ENCODE results near the gene SLC41A1. TPM values are rescaled to one million over a fixed set of nuclear protein-coding genes. Genes with fewer than 3 reads are reported as not detected.
A peak's percentile ranks its signal among the peaks of the same experiment; 100 is the strongest.

Gene SLC41A1
- total and polyA plus RNA-seq, 9 of the 15 experiments (the other 6 are each of a cell fraction or from before 2014, with no cell fraction given): 4.1 to 29.3 (median 11.4) TPM

DNA sequence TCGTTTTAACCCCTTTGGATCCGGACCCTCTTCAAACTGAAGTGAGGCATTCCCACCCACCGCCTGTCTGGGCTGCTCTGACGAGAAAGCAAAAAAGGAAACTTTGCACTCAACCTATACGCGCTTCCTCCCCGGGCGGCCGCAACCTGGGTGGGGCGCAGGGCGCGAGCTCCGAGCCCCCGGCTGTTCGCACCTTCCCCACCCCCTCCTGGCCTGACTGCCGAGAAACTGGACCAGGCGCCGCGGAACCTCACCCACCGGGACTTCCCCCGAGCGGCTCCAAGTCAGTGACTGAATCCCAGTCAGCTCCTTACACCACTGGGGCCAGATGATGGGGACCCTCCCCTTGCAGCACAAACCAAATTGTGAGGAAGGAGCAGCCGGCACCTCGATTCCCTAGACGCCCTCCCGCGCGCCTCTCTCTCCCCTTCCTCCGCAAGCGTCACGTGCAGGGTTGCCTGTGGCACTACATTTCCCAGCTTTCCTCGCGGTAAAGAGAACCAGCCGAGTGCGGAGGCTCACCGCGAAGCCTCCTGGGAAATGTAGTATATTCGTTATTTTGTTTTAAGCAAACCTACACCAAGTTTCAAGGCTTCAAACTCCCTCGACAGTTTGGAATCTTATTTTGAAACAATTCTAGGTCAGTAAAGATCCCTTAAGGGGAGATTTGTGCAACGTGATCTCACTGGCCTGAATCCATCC is 37.8 kb downstream of the SLC41A1 start, which contains the start of gene RAB29 (continued):
- TF ChIP-seq KLF6 (CRISPR knock-in tag; IDR thresholded peaks at IDR 0.05; ENCODE audit: borderline replicate concordance) (no peak), SP1 (CRISPR knock-in tag; IDR thresholded peaks at IDR 0.05) (no peak), TOE1 (IDR thresholded peaks at IDR 0.05; ENCODE audit: borderline replicate concordance) (peak; percentile 87), TOE1 (CRISPR knock-in tag; IDR thresholded peaks at IDR 0.05; ENCODE audit: borderline replicate concordance, low read depth) (no peak), ZNF79 (CRISPR knock-in tag; IDR thresholded peaks at IDR 0.05; ENCODE audit: low read depth) (peak; percentile 7; the same call in 1 of the 2 replicates), ZNF197 (CRISPR knock-in tag; IDR thresholded peaks at IDR 0.05; ENCODE audit: low read depth) (peak; percentile 97), RBM25 (IDR thresholded peaks at IDR 0.05; ENCODE audit: low read depth, low read length, severe bottlenecking) (no peak), HNRNPLL (IDR thresholded peaks at IDR 0.05; ENCODE audit: low read depth, low read length, poor library complexity, severe bottlenecking) (no peak), TAF7 (tag; IDR thresholded peaks at IDR 0.05) (0 out of 2 replicates have a peak, but pooled peaks have one; percentile 51), NFXL1 (CRISPR knock-in tag; IDR thresholded peaks at IDR 0.05) (no peak), TFAM (CRISPR knock-in tag; conservative IDR thresholded peaks at IDR 0.05) (no peak), EP400 (IDR thresholded peaks at IDR 0.05) (peak; percentile 35), ERF (CRISPR knock-in tag; IDR thresholded peaks at IDR 0.05) (no peak), SAP30 (IDR thresholded peaks at IDR 0.05; ENCODE audit: borderline replicate concordance, insufficient read depth, low read depth, low read length, poor library complexity, severe bottlenecking) (peak; percentile 29), RFX1 (IDR thresholded peaks at IDR 0.05) (no peak)
- TF ChIP-seq, protein P1, sequence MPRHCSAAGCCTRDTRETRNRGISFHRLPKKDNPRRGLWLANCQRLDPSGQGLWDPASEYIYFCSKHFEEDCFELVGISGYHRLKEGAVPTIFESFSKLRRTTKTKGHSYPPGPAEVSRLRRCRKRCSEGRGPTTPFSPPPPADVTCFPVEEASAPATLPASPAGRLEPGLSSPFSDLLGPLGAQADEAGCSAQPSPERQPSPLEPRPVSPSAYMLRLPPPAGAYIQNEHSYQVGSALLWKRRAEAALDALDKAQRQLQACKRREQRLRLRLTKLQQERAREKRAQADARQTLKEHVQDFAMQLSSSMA (CRISPR knock-in tag; IDR thresholded peaks at IDR 0.05): no peak
- TF ChIP-seq, protein P2, sequence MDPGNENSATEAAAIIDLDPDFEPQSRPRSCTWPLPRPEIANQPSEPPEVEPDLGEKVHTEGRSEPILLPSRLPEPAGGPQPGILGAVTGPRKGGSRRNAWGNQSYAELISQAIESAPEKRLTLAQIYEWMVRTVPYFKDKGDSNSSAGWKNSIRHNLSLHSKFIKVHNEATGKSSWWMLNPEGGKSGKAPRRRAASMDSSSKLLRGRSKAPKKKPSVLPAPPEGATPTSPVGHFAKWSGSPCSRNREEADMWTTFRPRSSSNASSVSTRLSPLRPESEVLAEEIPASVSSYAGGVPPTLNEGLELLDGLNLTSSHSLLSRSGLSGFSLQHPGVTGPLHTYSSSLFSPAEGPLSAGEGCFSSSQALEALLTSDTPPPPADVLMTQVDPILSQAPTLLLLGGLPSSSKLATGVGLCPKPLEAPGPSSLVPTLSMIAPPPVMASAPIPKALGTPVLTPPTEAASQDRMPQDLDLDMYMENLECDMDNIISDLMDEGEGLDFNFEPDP (CRISPR knock-in tag; IDR thresholded peaks at IDR 0.05): no peak
- TF ChIP-seq, protein P3, sequence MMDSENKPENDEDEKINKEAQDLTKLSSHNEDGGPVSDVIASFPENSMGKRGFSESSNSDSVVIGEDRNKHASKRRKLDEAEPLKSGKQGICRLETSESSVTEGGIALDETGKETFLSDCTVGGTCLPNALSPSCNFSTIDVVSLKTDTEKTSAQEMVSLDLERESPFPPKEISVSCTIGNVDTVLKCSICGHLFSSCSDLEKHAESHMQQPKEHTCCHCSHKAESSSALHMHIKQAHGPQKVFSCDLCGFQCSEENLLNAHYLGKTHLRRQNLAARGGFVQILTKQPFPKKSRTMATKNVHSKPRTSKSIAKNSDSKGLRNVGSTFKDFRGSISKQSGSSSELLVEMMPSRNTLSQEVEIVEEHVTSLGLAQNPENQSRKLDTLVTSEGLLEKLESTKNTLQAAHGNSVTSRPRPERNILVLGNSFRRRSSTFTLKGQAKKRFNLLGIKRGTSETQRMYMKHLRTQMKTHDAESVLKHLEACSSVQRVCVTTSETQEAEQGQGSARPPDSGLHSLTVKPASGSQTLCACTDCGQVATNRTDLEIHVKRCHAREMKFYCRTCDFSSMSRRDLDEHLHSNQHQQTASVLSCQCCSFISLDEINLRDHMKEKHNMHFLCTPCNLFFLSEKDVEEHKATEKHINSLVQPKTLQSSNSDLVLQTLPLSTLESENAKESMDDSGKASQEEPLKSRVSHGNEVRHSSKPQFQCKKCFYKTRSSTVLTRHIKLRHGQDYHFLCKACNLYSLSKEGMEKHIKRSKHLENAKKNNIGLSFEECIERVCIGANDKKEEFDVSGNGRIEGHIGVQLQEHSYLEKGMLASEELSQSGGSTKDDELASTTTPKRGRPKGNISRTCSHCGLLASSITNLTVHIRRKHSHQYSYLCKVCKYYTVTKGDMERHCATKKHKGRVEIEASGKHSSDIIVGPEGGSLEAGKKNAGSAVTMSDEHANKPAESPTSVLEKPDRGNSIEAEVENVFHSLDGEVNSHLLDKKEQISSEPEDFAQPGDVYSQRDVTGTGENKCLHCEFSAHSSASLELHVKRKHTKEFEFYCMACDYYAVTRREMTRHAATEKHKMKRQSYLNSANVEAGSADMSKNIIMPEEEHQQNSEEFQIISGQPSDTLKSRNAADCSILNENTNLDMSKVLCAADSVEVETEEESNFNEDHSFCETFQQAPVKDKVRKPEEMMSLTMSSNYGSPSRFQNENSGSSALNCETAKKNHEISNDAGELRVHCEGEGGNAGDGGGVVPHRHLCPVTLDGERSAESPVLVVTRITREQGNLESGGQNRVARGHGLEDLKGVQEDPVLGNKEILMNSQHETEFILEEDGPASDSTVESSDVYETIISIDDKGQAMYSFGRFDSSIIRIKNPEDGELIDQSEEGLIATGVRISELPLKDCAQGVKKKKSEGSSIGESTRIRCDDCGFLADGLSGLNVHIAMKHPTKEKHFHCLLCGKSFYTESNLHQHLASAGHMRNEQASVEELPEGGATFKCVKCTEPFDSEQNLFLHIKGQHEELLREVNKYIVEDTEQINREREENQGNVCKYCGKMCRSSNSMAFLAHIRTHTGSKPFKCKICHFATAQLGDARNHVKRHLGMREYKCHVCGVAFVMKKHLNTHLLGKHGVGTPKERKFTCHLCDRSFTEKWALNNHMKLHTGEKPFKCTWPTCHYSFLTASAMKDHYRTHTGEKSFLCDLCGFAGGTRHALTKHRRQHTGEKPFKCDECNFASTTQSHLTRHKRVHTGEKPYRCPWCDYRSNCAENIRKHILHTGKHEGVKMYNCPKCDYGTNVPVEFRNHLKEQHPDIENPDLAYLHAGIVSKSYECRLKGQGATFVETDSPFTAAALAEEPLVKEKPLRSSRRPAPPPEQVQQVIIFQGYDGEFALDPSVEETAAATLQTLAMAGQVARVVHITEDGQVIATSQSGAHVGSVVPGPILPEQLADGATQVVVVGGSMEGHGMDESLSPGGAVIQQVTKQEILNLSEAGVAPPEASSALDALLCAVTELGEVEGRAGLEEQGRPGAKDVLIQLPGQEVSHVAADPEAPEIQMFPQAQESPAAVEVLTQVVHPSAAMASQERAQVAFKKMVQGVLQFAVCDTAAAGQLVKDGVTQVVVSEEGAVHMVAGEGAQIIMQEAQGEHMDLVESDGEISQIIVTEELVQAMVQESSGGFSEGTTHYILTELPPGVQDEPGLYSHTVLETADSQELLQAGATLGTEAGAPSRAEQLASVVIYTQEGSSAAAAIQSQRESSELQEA (IDR thresholded peaks at IDR 0.05; ENCODE audit: low read depth): no peak

All from K562 (cell line).